Measurements from ENCODE around the gene UNC5CL.

GRCh38 chr6:41046084-41046483 lies 7.1 kb upstream of the UNC5CL start:
- TF ChIP-seq, protein P1, sequence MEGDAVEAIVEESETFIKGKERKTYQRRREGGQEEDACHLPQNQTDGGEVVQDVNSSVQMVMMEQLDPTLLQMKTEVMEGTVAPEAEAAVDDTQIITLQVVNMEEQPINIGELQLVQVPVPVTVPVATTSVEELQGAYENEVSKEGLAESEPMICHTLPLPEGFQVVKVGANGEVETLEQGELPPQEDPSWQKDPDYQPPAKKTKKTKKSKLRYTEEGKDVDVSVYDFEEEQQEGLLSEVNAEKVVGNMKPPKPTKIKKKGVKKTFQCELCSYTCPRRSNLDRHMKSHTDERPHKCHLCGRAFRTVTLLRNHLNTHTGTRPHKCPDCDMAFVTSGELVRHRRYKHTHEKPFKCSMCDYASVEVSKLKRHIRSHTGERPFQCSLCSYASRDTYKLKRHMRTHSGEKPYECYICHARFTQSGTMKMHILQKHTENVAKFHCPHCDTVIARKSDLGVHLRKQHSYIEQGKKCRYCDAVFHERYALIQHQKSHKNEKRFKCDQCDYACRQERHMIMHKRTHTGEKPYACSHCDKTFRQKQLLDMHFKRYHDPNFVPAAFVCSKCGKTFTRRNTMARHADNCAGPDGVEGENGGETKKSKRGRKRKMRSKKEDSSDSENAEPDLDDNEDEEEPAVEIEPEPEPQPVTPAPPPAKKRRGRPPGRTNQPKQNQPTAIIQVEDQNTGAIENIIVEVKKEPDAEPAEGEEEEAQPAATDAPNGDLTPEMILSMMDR (IDR thresholded peaks at IDR 0.05; ENCODE audit: insufficient read depth, low read length, poor library complexity, severe bottlenecking): no peak
- TF ChIP-seq EZH2phosphoT487 (conservative IDR thresholded peaks at IDR 0.05; ENCODE audit: low read length): no peak

Measured in SU-DHL-6 (cell line).